Activated CD4-positive, CD25-positive, alpha-beta regulatory T cell treated with anti-CD3 and anti-CD28 coated beads, Interleukin-2, amount 50 U/mL, for 72 hours (primary cell): Measurements from ENCODE around the gene SMYD3.
"Not testable (repeated sequence)": the region's sequence is repeated elsewhere in the genome, so short reads cannot be mapped to it uniquely, and the experiment has no call there.

Source experiments
- DNase-seq: peaks from one replicate; pipeline ENCODE4 v3.0.0; 2021

Gene SMYD3

GRCh38 chr1:246051909-246052518 lies 455.1 kb downstream of the SMYD3 start:
- no peak for DNase-seq

GRCh38 chr1:246048693-246049092 lies 458.4 kb downstream of the SMYD3 start:
- no peak for DNase-seq

GRCh38 chr1:246043556-246043955 lies 463.5 kb downstream of the SMYD3 start:
- DNase-seq, result no peak

GRCh38 chr1:246041360-246041759 lies 465.7 kb downstream of the SMYD3 start:
- no peak for DNase-seq

GRCh38 chr1:246040200-246040890 lies 466.7 kb downstream of the SMYD3 start:
- DNase-seq, result no peak

- DNase-seq, result no peak
Observed at GRCh38 chr1:246039584-246039983, 467.5 kb downstream of the SMYD3 start.

GRCh38 chr1:246037832-246038231 lies 469.2 kb downstream of the SMYD3 start:
- no peak for DNase-seq

- DNase-seq, result no peak
Observed at GRCh38 chr1:246036175-246036574, 470.9 kb downstream of the SMYD3 start.

- no peak for DNase-seq
Observed at GRCh38 chr1:246035060-246035541, 472.0 kb downstream of the SMYD3 start.

- no peak for DNase-seq
Observed at GRCh38 chr1:246034630-246035029, 472.4 kb downstream of the SMYD3 start.

GRCh38 chr1:246032984-246033383 lies 474.1 kb downstream of the SMYD3 start:
- no peak for DNase-seq

- no peak for DNase-seq
Observed at GRCh38 chr1:246032031-246032551, 475.0 kb downstream of the SMYD3 start.

- DNase-seq, result no peak
Observed at GRCh38 chr1:246029616-246030015, 477.5 kb downstream of the SMYD3 start.

GRCh38 chr1:246024118-246024517 lies 483.0 kb downstream of the SMYD3 start:
- DNase-seq, result not testable (repeated sequence)

- no peak for DNase-seq
Observed at GRCh38 chr1:246020211-246020954, 486.7 kb downstream of the SMYD3 start.

- DNase-seq, result no peak
Observed at GRCh38 chr1:246018146-246018545, 488.9 kb downstream of the SMYD3 start.

- no peak for DNase-seq
Observed at GRCh38 chr1:246012341-246012740, 494.7 kb downstream of the SMYD3 start.

- no peak for DNase-seq
Observed at GRCh38 chr1:246010386-246010785, 496.7 kb downstream of the SMYD3 start.

- DNase-seq, result no peak
Observed at GRCh38 chr1:246008363-246008831, 498.7 kb downstream of the SMYD3 start.

- no peak for DNase-seq
Observed at GRCh38 chr1:246005067-246005466, 502.0 kb downstream of the SMYD3 start.

- no peak for DNase-seq
Observed at GRCh38 chr1:246004301-246004700, 502.8 kb downstream of the SMYD3 start.

GRCh38 chr1:246003442-246003730 lies 503.7 kb downstream of the SMYD3 start:
- DNase-seq, result no peak

- DNase-seq, result peak; percentile 81
Observed at GRCh38 chr1:246002725-246003441, 504.2 kb downstream of the SMYD3 start.
